Colonic mucosa (tissue), 4 donors: Measurements from ENCODE around the gene EREG. TPM values are rescaled to one million over a fixed set of nuclear protein-coding genes. Genes with fewer than 3 reads are reported as not detected.

Source experiments
- DNase-seq: peaks from one replicate; pipeline ENCODE4 v3.0.0-alpha.2; 2020
- H3K27ac ChIP-seq: fragments of 200-600 bp; one replicate; pipeline ENCODE4 v1.8.0; 2021
- H3K27me3 ChIP-seq: fragments of 200-600 bp; one replicate; pipeline ENCODE4 v1.8.0; 2021
- H3K36me3 ChIP-seq: fragments of 200-600 bp; one replicate; pipeline ENCODE4 v1.8.0; 2021
- H3K4me1 ChIP-seq: fragments of 200-600 bp; one replicate; pipeline ENCODE4 v1.8.0; 2021; ENCODE audit warnings: mild to moderate bottlenecking
- H3K4me3 ChIP-seq: fragments of 200-600 bp; one replicate; pipeline ENCODE4 v1.8.0; 2021
- H3K9ac ChIP-seq, 2 donors: one replicate each; pipeline ENCODE4 v1.7.0; 2013; ENCODE audit warnings: control low read depth in 2 of 2, low read depth in 2 of 2, low read length in 2 of 2
- H3K9me3 ChIP-seq: fragments of 200-600 bp; one replicate; pipeline ENCODE4 v1.8.0; 2021
- intact Hi-C: fragments of 100-400 bp; cut with DNase I; formaldehyde crosslinking; loops from one replicate; pipeline ENCODE4 v1.14.1; 2022
- total RNA-seq, 2 donors: library from RNA; stranded (reverse); fragmentation: NEBNext Ultra II Directional in 1 of 2; extraction: Animal tissue kit (Norgen Biotek cat#: 25700) in 1 of 2; gene quantifications; one replicate each; pipeline ENCODE4 v1.2.1, GENCODE V29; 2021
- TF ChIP-seq, protein P1 (sequence below): fragments of 200-600 bp; IDR thresholded peaks from one replicate; pipeline ENCODE4 v1.8.0; 2022; ENCODE audit warnings: antibody characterized with exemption, mild to moderate bottlenecking
- donor health status: healthy.
- donor health status: DM: no; HTN: no; CAD: no.
- donor health status: DM: no; HTN: no; CAD: no.

Gene EREG
- total RNA-seq, 2 donors from 2014 or later, result 2.4 to 3.5 TPM

DNA sequence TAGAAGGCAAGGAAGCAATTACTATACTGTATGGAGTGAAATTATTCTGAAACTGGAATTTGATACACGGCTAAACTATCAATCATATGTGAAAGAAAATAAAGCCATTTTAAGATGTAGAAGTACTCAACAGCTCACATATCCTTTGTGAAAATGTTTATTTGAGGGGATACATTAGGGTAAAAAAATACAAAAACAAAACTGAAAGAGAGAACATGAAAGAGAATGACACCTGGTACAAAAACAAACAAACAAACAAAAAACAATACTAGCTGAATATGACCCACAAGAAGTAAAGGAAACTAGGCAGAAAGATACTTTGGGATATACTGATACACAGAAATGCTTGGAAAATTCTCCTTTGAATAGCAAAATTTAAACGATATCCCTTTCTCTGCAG is 59.2 kb downstream of the EREG start:
- Histone ChIP-seq H3K4me3 (no peak overlapping the region), H3K9ac (no peak overlapping the region), H3K9me3 (no peaks in the 10 kb centered on the region), H3K36me3 (no peaks in the 10 kb centered on the region), H3K27me3 (no peaks in the 10 kb centered on the region), H3K27ac (no peak overlapping the region), H3K4me1 (no peaks in the 10 kb centered on the region)
- DNase-seq, result no peak
- intact Hi-C loops, result no loop called here
- TF ChIP-seq, protein P1, sequence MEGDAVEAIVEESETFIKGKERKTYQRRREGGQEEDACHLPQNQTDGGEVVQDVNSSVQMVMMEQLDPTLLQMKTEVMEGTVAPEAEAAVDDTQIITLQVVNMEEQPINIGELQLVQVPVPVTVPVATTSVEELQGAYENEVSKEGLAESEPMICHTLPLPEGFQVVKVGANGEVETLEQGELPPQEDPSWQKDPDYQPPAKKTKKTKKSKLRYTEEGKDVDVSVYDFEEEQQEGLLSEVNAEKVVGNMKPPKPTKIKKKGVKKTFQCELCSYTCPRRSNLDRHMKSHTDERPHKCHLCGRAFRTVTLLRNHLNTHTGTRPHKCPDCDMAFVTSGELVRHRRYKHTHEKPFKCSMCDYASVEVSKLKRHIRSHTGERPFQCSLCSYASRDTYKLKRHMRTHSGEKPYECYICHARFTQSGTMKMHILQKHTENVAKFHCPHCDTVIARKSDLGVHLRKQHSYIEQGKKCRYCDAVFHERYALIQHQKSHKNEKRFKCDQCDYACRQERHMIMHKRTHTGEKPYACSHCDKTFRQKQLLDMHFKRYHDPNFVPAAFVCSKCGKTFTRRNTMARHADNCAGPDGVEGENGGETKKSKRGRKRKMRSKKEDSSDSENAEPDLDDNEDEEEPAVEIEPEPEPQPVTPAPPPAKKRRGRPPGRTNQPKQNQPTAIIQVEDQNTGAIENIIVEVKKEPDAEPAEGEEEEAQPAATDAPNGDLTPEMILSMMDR, result no peak

DNA sequence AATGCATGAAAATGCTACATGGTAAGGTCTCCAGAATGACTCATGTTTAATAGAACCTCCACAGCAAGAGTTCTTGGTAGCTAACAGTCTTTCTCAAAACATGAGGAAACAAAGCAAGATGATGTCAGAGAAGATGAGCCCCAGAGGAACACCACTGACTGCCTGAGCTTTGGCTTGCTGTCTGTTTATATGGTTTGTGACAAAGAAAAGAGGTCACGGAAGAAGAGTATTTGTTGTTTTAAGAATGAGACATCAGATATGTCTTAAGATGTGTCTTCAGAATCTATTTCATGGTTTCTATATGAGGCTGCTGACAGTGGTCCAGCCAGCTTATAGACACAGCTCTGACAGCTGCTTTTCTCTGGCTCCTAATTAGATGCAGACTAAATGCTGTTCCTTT is 61.2 kb downstream of the EREG start:
- H3K4me3 ChIP-seq, result no peak overlapping the region
- H3K9ac ChIP-seq, result no peak overlapping the region
- no peaks in the 10 kb centered on the region for H3K9me3 ChIP-seq
- no peaks in the 10 kb centered on the region for H3K4me1 ChIP-seq
- no peaks in the 10 kb centered on the region for H3K36me3 ChIP-seq
- H3K27me3 ChIP-seq, result no peaks in the 10 kb centered on the region
- intact Hi-C loops, result no loop called here
- TF ChIP-seq, protein P1, result no peak
- no peak overlapping the region for H3K27ac ChIP-seq
- DNase-seq, result no peak

DNA sequence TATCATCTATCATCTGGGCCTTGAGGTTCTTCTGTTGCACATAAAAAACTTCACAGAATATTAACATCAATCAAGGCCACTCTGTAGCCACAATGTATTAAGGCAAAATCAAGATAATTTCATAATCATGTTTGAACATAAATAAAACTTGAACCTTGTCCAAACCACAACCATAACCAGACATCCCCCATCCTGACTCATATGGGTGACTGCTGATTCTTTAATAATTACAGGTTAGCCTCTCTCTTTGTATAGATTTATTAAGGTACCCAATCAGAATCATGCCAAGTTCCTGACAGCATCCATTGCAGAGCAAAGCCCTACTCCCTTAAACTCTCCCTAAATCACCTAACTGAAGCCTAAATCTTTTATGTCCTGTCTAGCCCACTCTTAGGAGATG is 63.3 kb downstream of the EREG start:
- no peaks in the 10 kb centered on the region for H3K36me3 ChIP-seq
- TF ChIP-seq, protein P1, result no peak
- no peaks in the 10 kb centered on the region for H3K4me1 ChIP-seq
- no peak overlapping the region for H3K27ac ChIP-seq
- intact Hi-C loops, result no loop called here
- no peaks in the 10 kb centered on the region for H3K27me3 ChIP-seq
- DNase-seq, result no peak
- no peaks in the 10 kb centered on the region for H3K9me3 ChIP-seq
- no peak overlapping the region for H3K4me3 ChIP-seq
- H3K9ac ChIP-seq, result no peak overlapping the region

DNA sequence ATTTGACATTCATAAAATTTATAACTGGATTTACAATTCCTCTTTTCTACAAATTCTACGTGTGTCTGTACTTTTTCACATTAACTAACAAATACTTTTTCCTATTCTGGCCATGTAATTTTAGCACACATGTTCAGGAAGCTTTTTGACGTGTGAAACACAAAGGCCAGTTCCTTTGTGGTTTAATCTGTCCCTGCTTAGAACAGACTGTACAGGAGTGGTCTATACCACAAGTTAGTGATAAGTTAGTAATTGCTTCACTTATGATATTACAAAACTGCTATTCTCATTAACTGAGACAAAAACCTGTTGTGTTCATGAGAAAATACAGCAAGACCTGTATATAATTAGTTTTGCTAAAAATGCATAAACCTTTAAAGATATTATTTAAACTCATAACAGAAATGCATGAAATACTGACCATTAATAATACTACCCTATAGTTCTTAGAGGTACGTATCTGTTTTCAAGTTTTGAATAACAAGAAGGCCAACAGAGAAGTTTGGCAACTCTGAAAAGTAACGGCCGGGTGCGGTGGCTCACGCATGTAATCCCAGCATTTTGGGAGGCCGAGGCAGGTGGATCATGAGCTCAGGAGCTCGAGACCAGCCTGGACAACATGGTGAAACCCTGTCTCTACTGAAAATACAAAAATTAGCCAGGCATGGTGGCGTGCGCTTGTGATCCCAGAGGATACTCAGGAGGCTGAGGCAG is 66.3 kb downstream of the EREG start:
- Histone ChIP-seq H3K4me1 (no peaks in the 10 kb centered on the region), H3K27me3 (no peaks in the 10 kb centered on the region), H3K27ac (no peak overlapping the region), H3K36me3 (no peaks in the 10 kb centered on the region), H3K9ac (no peak overlapping the region), H3K9me3 (no peaks in the 10 kb centered on the region), H3K4me3 (no peak overlapping the region)
- TF ChIP-seq, protein P1, result no peak
- no peak for DNase-seq
- intact Hi-C loops, result no loop called here

DNA sequence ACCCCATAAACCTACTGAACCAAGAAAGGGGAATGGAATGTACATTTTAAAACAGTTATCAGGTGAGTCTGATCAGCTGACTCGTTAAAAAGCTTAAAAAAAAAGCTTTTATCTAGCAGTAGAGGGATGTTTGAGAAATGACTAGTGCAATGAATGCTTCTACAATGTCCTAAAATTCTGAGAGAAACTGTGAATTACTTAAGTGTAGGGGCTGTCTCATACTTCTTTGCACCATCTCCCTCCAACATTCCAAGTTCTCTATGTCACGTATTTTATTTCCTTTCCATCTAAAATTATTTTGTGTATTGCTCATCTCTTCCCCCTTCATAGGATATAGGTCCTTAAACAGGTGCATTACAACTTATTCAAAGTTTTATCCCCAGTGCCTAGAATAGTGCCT is 68.1 kb downstream of the EREG start:
- no peak for DNase-seq
- TF ChIP-seq, protein P1, result no peak
- no peaks in the 10 kb centered on the region for H3K4me1 ChIP-seq

More for the DNA sequence above, 68.1 kb downstream of the EREG start:
- H3K36me3 ChIP-seq, result no peaks in the 10 kb centered on the region
- H3K9ac ChIP-seq, result no peak overlapping the region
- intact Hi-C loops, result no loop called here
- no peaks in the 10 kb centered on the region for H3K9me3 ChIP-seq
- no peak overlapping the region for H3K27ac ChIP-seq
- H3K27me3 ChIP-seq, result no peaks in the 10 kb centered on the region
- H3K4me3 ChIP-seq, result no peak overlapping the region
